Activated CD4-positive, alpha-beta T cell treated with anti-CD3 and anti-CD28 coated beads for 1 hour (primary cell): ENCODE data around the gene TBC1D3B.
"Not testable (repeated sequence)": the region's sequence is repeated elsewhere in the genome, so short reads cannot be mapped to it uniquely, and the experiment has no call there.

Experiments used
- DNase-seq: peaks from one replicate; pipeline ENCODE4 v3.0.0-alpha.2; 2020

TBC1D3B gene

GRCh38 chr17:36127199-36127893 lies 49.1 kb downstream of the TBC1D3B start:
- DNase-seq = no peak

GRCh38 chr17:36124879-36125824 lies 51.3 kb downstream of the TBC1D3B start:
- no peak for DNase-seq

- no peak for DNase-seq
Observed at GRCh38 chr17:36123431-36123830, 53.0 kb downstream of the TBC1D3B start.

- not testable (repeated sequence) for DNase-seq
Observed at GRCh38 chr17:36121099-36121498, 55.3 kb downstream of the TBC1D3B start.

GRCh38 chr17:36120221-36120620 lies 56.2 kb downstream of the TBC1D3B start:
- no peak for DNase-seq

GRCh38 chr17:36118477-36119353 lies 57.7 kb downstream of the TBC1D3B start:
- no peak for DNase-seq

GRCh38 chr17:36117505-36118382 lies 58.7 kb downstream of the TBC1D3B start:
- DNase-seq = no peak
